H7 (cell line): Measurements from ENCODE around the gene SRM. TPM values are rescaled to one million over a fixed set of nuclear protein-coding genes. Genes with fewer than 3 reads are reported as not detected.
"Not testable (repeated sequence)": the region's sequence is repeated elsewhere in the genome, so short reads cannot be mapped to it uniquely, and the experiment has no call there.

ENCODE experiments used
- DNase-seq: peaks from one replicate; pipeline ENCODE4 v3.0.0; 2012
- H3K27me3 ChIP-seq: 2 replicates; pipeline ENCODE4 v1.6.0; 2011; ENCODE audit warnings: mild to moderate bottlenecking, low read length; ENCODE audit not compliant: control insufficient read depth, insufficient read depth
- H3K36me3 ChIP-seq: replicated peaks from 2 replicates; pipeline ENCODE4 v1.5.1; 2011; ENCODE audit warnings: low read length; ENCODE audit not compliant: control insufficient read depth, insufficient read depth
- H3K4me3 ChIP-seq: 2 replicates; pipeline ENCODE4 v1.5.1; 2011; ENCODE audit warnings: low read depth, mild to moderate bottlenecking, control low read depth, low read length, moderate library complexity; ENCODE audit not compliant: insufficient read depth
- total RNA-seq: library from RNA; depleted of rRNA; stranded (reverse); fragments of >200 nt; shearing (Covaris generic); gene quantifications from 2 replicates; pipeline ENCODE4 v1.2.3, GENCODE V29; 2014

Gene SRM
- total RNA-seq, 1 experiment from 2014 or later = 110 TPM

DNA sequence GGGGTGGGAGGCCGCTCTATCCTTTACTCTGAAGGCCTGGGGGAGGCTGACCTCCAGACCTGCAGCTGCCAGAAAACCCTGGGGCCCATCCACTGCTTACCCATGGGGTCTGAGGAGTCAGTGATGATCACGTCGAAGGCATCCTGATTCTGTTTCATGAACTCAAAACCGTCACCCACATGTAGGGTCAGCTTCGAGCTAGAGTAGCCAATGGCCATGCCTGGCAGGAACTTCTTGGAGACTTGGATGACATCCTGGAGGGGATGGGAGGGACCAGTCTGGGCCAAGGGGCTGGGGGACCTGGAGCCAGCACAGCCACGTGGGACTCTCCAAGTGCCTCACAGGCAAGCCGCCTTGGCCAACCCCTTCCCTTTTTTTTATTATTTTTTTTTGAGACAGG lies 3.3 kb downstream of the SRM start:
- no peak overlapping the region for H3K4me3 ChIP-seq
- no peak for DNase-seq
- peaks cover 14% of the 10 kb centered on the region for H3K36me3 ChIP-seq
- no peaks in the 10 kb centered on the region for H3K27me3 ChIP-seq

DNA sequence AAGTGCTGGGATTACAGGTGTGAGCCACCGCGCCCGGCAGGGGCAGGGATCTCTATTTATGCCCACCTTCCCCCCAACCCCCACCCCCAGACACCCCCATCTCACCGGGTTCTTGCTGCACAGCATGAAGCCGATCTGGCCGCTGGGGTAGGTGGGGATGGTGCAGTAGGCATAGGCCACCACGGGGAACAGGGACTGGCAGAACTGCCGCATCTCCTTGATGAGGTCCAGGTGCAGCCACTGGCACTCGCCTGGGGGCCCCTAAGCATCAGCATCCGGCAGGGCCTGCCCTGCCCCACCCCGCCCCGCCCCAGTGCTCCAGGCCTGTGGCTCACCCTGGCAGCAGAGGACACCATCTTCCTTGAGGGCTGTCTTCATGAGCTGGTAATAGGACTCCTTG lies 4.1 kb downstream of the SRM start:
- H3K27me3 ChIP-seq = no peaks in the 10 kb centered on the region
- peaks cover 14% of the 10 kb centered on the region for H3K36me3 ChIP-seq
- DNase-seq = peak; percentile 49
- no peak overlapping the region for H3K4me3 ChIP-seq

DNA sequence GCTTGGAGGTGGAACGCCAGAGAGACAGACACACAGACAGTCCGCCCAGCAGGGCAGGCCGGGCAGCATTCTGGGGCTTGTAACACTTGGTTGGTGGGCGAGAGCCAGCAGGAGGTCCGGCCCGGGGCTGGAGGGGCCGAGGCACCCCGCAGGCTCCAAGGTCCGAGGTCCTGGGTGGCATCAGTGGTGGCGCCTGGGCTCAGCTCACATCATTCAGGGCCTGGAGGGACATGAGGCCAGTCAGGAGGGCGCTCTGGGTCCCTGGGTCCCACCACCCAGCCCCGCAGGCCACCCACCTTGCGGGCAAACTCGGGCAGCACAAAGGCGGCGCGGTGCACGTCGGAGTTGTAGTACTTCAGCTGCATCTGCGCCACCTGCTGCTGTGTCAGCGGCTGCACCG lies 5.2 kb downstream of the SRM start:
- H3K27me3 ChIP-seq = no peaks in the 10 kb centered on the region
- H3K36me3 ChIP-seq = peaks cover 14% of the 10 kb centered on the region
- peak; percentile 61 for DNase-seq
- H3K4me3 ChIP-seq = no peak overlapping the region

DNA sequence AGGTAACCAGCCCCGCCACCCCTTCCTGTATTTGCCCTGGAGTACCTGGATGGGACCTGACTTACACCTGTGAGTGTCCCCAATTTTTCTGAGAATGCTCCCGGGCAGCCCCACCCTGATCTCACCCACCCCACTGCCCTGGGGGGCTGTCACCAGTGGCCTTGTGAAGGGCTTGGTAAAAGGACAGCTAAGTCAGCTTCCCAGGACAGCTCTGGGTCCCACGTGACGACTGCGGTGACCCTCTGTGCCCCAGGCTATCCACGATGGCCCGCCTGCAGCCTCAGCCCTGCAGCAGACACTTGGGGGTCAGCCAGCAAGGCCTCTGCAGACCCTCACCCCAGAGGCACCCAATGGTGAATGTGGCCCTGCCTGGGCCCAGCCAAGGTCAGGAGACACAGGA lies 5.6 kb downstream of the SRM start:
- H3K4me3 ChIP-seq = no peak overlapping the region
- peaks cover 14% of the 10 kb centered on the region for H3K36me3 ChIP-seq
- no peaks in the 10 kb centered on the region for H3K27me3 ChIP-seq
- no peak for DNase-seq

DNA sequence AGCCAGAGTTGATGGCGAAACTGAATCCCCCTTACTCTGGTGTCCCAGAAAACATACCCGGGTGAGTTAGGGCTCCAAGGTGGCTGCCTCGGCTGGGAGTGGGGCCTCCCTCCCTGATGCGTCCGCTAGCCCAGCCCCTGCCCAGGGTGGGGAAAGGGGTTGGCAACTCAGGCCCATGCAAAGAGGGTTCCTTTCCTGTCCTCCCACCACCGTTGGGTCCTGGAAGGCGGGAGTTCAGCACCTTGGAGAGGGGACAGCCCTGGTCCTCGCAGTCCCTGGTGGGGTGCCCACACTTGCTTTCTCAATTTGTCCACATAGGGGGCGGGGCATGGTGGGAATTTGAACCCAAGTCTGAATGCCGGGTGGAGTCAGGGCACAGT lies 6.1 kb downstream of the SRM start:
- DNase-seq = peak; percentile 93
- no peaks in the 10 kb centered on the region for H3K27me3 ChIP-seq
- H3K36me3 ChIP-seq = peaks cover 14% of the 10 kb centered on the region
- no peak overlapping the region for H3K4me3 ChIP-seq

DNA sequence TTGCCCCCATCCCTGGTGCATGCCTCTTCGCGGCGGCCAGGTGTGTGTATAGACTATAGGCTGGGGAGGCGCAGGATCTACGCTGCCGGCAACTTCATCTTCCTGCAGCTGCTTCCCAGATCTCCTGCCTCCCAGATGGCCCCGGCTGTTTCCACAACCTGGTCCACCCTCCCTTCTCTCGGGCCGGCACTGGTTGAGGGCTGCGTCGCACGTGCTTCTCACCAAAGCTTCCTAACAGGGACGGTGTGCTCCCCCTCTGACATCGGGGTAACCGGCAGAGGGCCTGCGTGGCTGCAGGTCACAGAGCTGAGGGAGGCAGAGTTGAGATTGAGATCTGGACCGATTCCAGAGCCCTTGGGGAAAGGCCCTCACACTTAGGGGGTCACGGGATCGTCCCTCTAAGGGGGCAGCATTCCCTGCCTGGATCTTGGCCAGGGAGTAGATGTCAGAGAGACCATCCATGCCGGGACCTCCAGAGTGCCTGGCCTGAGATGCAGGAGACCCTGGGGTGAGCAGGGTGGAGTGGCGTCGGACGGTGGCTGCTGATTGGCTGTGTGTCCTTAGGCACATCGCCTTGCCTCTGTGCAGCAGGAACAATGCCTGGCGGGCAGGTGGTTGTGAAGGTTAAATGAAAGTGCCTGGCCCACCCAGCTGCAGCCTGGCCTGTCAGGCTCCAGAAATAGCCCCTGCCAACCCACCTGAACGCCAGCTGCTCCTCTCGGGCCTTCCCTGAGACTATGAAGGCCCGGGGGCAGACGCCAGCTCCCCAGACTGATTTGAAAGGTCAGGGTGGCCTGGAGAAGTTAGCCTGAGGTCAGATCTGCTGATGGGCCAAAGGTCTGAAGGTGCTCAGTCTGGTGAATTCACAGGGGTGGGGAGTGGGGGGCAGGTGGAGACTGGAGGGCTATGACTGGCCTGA lies 6.7 kb downstream of the SRM start:
- peaks cover 14% of the 10 kb centered on the region for H3K36me3 ChIP-seq
- peak; percentile 84 for DNase-seq
- H3K27me3 ChIP-seq = no peaks in the 10 kb centered on the region
- no peak overlapping the region for H3K4me3 ChIP-seq

DNA sequence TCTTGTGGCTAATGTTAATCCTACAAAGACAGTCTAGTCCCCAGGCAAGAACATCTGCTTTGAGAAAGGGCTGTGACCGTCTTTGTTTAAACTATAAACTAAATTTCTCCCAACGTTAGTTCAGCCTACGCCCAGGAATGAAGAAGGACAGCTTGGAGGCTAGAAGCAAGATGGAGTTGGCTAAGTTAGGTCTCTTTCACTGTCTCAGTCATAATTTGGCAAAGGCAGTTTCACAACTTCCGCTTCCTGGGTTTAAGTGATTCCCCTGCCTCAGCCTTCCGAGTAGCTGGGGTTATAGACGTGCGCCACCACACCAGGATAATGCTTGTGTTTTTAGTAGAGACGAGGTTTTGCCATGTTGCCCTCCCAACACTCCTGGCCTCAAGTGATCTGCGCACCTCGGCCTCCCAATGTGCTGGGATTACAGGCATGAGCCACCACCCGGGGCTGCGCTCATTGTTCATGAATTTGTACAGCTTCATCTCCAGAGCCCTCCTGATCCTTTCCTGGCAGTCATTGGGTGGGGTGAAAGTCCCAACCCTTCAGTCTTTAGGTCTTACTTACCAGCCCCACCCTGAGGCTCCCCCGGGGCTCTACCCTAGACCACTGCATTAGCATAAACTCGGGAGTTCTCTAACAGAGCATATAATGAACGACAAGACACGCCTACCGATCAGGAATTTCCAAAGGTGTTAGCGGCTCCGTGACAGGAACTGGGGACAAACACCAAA lies 7.9 kb downstream of the SRM start:
- DNase-seq = peak; percentile 39
- H3K27me3 ChIP-seq = no peaks in the 10 kb centered on the region
- H3K4me3 ChIP-seq = no peak overlapping the region
- peaks cover 9% of the 10 kb centered on the region for H3K36me3 ChIP-seq

DNA sequence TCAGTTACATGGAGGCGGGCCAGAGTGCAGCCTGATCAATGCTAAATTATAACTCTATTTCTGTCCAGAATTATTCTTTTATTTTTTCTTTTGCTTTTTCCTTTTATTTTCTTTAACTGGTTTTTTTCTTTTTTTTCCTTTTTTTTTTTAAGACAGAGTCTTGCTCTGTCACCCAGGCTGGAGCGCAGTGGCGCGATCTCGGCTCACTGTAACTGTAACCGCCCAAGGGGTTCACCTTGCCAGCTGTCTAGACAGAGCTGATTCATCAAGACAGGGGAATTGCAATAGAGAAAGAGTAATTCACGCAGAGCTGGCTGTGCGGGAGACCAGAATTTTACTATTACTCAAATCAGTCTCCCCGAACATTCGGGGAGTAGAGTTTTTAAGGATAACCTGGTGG lies 8.7 kb downstream of the SRM start:
- H3K36me3 ChIP-seq, H3K4me3 ChIP-seq, DNase-seq, H3K27me3 ChIP-seq: not testable (repeated sequence)

DNA sequence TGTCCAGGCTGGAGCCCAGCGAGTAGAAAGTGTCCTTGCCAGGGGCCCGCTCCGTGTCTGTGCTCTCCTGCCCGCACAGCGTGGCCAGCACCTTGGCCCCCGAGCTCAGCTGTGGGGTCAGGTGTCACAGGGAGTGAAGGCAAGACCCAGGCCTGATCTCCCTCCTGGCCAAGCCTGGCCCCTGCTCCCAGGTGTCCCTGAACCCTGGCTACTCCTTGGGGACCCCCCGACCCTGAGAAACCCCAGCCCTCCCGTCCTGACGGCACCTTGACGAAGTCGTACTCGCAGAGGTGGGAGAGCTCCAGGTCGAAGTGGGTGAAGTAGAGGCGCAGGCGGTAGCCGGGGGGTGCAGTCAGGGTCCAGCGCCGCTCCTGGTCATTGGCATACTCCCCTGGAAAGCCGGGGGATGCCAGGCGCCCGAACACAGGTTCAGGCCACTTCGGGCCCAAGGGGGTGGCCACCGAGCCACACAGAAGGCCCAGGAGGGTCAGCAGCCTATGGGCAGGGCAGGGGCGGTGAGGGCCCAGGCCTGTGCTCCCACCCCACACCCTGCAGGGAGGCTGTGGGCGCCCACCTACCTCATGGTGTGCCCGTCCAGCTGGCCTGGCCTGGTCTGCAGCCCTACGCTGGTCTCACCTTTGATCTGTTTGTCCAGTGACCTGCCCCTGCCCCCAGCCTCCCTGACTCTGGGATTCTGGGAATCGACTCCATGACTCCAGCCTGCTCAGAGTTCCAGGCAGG lies 13.0 kb downstream of the SRM start, which contains the start of gene MASP2:
MASP2 (minus strand) TSS at position 615 of the 741 bp plus-strand sequence; CDS start at position 583, 32 bp downstream.
- H3K36me3 ChIP-seq = no peaks in the 10 kb centered on the region
- H3K27me3 ChIP-seq = no peaks in the 10 kb centered on the region
- DNase-seq = peak; percentile 50
- H3K4me3 ChIP-seq = no peak within 1 kb of the TSS

DNA sequence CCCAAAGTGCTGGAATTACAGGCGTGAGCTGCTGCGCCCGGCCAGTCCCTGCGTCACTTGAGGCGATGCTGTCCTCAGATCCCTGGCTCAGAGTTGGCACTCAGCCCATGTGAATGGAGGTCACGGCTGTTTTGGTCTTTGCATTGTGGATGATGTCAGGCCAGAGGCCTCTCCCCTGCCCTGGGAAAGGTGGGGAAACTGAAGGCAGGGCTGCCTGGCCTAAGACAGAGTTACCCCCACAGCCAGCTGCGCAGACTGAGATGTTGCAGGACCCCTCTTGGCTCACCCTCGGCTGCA lies 13.6 kb downstream of the SRM start:
- peak; percentile 35 for DNase-seq
- Histone ChIP-seq H3K36me3 (no peaks in the 10 kb centered on the region), H3K4me3 (no peak overlapping the region), H3K27me3 (no peaks in the 10 kb centered on the region)

DNA sequence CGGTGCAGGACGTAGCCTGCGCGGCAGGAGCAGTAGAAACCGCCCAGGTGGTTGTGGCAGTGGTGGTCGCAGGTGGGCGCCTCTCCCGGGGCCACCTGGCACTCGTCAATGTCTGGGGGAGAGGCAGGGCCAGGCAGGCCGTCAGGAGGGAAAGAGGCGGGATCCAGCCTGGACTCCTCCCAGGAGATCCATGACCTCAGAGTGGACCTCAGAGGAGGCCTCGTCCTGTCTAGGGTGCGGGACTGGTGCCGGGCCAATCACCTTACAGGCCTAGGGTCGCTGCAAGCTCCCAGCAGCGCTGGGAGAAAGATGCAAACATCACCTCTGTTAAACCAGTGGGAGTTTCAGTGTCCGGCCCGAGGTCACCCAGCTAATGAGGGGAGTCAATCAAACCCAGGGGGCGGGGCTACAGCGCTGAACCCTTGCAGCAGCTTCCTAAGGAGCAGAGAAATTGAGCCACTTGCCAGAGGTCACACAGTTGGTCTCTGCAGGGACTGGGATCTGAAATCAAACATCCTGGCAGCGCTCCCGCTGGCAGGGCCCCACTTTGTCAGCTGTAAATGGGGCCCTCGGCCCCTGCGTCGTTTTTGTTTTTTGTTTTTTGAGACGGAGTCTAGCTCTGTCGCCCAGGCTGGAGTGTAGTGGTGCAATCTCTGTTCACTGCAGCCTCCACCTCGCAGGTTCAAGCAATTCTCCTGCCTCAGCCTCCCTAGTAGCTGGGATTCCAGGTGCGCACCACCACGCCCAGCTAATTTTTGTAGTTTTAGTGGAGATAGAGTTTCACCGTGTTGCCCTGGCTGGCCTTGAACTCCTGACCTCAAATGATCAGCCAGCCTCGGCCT lies 14.2 kb downstream of the SRM start:
- no peak overlapping the region for H3K4me3 ChIP-seq
- H3K36me3 ChIP-seq = no peaks in the 10 kb centered on the region
- no peaks in the 10 kb centered on the region for H3K27me3 ChIP-seq
- DNase-seq = peak; percentile 92

DNA sequence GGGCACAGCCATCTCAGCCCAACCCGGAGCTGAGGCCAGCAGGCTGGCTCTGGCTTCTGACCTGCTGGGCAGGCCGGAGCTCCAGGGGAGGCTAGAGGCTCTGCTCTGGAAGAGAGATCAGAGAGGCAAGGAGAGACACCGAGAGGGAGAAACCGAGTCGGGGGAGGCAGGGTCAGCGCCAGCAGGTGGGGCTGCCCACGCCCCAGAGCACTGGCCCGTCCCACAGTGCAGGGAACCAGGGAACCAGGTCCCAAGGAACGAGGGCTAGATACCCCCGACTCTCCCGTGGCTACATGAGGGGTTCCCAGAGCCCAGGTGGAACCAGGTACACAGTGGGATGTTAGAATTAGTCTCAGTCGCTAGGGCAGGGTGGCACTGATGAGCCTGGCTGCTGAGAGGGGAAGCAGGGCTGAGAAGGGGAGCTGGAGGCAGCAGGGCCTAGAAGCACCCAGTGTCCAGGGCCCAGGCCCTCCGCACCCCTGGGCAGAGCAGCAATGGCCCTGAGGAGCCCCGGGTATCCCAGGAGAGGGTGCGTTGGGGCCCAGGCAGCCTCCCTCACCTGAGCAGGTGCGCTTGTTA lies 14.9 kb downstream of the SRM start:
- DNase-seq = no peak
- Histone ChIP-seq H3K36me3 (no peaks in the 10 kb centered on the region), H3K27me3 (no peaks in the 10 kb centered on the region), H3K4me3 (no peak overlapping the region)

DNA sequence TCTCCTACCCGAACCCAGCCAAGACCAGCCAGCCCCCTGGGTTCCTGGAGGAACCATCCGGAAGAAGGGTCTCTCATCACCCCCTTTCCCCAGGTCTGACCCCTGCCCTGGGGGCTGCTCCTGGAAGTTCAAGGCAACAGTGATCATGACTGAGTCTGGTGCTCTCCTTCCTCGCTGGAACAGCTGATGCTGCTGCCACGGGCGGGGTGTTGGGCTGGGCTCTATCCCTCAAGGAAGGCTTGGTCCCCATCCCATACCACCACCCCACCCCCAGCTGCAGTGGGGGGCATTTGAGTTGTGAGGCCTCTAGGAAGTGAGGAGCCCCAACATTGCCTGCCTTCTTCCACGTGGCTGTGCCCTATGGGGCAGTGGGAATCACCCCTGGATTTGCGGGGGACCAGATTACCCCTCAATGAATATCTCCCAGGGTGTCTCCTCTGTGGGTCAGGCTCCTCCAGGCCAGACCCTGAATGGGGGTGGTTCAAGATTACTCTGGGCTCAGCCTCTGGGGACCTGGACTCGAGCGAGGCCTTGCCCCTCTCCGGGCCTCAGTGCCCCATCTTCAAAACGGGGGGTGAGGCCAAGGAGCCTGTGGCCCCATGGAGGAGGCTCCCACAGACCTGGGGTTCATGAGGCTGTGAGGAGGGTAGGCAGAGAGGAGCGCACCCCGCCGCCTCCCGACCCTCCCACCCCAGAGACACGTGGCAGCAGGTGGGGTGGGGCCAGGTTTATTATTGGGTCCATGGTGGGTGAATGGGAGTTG lies 15.6 kb downstream of the SRM start:
- peak; percentile 44 for DNase-seq
- H3K27me3 ChIP-seq = no peaks in the 10 kb centered on the region
- H3K36me3 ChIP-seq = no peaks in the 10 kb centered on the region
- H3K4me3 ChIP-seq = no peak overlapping the region
